ENCODE data around the gene WFDC6. TPM values are rescaled to one million over a fixed set of nuclear protein-coding genes. Genes with fewer than 3 reads are reported as not detected.

The WFDC6 gene
- total RNA-seq, 1 donor from 2014 or later = not detected

DNA sequence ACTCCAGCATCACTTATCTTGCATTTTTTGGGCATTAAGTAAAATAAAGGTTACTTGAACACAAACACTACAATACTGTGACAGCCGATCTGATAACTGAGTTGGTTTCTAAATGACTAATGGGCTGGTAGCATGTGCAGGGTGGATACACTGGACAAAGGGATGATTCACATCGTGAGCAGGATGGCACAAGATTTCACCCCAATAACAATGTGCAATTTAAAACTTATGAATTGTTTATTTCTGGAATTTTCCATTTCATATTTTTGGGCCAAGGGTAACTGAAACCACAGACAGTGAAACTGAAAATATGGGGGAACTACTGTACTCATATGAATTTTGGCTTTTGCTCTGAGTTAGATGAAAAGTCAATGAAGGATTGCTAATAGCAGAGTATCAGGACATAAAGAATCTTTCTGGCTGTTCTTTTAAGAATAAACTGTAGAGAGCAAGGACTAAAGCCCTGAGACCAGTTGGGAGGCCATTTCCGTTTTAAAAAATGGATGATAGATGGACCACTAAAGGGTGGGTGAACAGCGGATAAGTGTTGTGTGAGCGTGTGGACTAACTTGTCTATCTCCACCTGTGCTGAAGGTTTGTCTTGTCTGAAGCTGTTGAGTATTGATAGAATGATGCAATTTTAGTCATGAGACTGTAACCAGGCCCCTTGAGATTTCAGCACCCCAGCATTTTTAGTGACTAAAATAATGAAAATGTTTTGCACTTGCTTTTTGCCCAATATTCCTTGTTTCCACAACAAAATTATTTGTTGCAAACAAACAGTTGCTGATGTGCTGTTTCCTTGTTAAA lies 32.1 kb downstream of the WFDC6 start:
- H3K27me3 Mint-ChIP-seq = peaks cover 23% of the 10 kb centered on the region
- peaks cover 9% of the 10 kb centered on the region for H3K4me1 Mint-ChIP-seq
- peak overlapping the region; percentile 16 for H3K27ac Mint-ChIP-seq
- DNase-seq = no peak
- intact Hi-C loops (cut with micrococcal nuclease) = no loop called here
- no peak overlapping the region for H3K4me3 Mint-ChIP-seq
- H3K36me3 Mint-ChIP-seq (ENCODE audit: low read depth) = no peaks in the 10 kb centered on the region
- no peaks in the 10 kb centered on the region for H3K9me3 Mint-ChIP-seq

DNA sequence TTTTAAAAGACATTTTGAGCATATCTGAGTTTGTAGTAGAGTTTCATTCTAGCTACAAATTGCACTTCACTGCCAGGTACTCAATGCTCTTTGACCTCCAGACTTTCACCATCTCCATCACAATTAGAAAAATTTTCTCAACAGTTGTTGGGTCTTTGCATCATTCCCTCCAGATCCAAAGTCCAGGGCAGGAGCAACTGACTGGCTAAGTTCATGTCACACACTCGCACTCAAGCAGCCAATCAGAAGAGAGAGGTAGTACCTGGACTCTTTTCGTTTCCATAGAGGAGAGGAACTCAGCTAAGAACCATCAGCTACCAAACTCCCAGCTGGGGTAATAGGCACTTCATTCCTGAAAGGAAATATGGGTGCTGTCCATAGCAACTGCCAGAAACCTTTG lies 32.9 kb downstream of the WFDC6 start:
- Mint-ChIP-seq H3K4me1 (peaks cover 9% of the 10 kb centered on the region), H3K9me3 (no peaks in the 10 kb centered on the region), H3K4me3 (no peak overlapping the region), H3K27me3 (peaks cover 27% of the 10 kb centered on the region), H3K36me3 (ENCODE audit: low read depth) (no peaks in the 10 kb centered on the region), H3K27ac (no peak overlapping the region)
- no peak for DNase-seq
- intact Hi-C loops (cut with micrococcal nuclease) = no loop called here

DNA sequence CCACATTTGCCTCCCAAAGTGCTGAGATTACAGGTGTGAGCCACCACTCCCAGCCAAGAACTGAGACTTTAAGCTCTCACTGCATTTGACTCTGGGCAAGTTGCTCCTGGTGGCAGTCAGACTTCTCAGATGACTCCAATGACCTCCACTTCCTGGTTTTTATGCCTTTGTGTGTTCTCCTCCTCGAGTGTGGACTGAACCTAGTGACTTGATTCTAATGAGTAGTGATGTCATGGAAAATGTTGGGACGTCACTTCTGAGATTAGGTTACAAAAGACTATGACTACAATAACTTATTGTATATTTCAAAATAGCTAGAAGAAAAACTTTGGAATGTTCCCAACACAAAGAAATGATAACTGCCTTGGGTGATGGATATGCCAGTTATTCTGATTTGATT lies 35.9 kb downstream of the WFDC6 start:
- intact Hi-C loops (cut with micrococcal nuclease) = no loop called here
- Mint-ChIP-seq H3K4me3 (no peak overlapping the region), H3K9me3 (no peaks in the 10 kb centered on the region), H3K36me3 (ENCODE audit: low read depth) (no peaks in the 10 kb centered on the region), H3K4me1 (peaks cover 9% of the 10 kb centered on the region), H3K27me3 (peaks cover 20% of the 10 kb centered on the region), H3K27ac (no peak overlapping the region)
- no peak for DNase-seq

DNA sequence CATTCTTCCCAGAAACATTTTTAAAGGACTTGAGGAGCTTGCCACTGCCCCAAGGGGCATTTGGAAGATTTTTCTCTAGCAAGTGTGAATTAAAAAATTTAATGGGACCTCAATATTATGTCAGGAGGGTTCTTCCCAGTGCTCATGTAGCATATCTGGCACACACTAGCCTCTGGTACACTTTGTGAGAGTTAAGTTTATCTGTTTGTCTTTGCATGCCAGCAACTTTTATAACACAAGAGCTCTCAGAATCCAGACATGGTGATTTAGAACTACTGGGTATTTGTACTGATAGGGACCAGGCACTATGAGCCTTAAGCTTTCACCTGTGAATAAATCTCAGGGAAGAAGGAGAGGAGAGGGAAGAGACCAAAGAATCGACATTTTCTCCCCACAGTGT lies 36.7 kb downstream of the WFDC6 start:
- no peak overlapping the region for H3K4me3 Mint-ChIP-seq
- no peaks in the 10 kb centered on the region for H3K9me3 Mint-ChIP-seq
- no peak for DNase-seq
- peaks cover 7% of the 10 kb centered on the region for H3K4me1 Mint-ChIP-seq
- H3K27me3 Mint-ChIP-seq = peaks cover 18% of the 10 kb centered on the region
- intact Hi-C loops (cut with micrococcal nuclease) = no loop called here
- H3K27ac Mint-ChIP-seq = no peak overlapping the region
- H3K36me3 Mint-ChIP-seq (ENCODE audit: low read depth) = no peaks in the 10 kb centered on the region

DNA sequence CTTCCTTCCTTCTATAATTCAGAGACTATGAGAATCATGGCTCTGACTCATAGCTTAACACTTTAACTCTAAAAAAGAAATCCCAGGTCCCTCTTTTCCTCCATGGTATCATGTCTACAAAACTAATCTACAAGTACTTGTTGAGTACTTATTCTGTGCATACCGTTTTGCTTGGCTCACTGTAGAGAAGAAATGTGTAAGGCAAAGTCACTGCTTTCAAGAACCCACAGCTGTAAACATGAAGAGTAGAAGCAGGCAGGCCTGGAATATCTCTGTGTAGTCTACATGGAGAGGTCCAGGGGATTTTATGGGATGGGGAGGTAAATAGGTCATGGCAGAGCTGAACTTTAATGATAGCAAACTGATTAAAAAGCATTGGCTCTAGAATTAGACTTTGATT lies 37.7 kb downstream of the WFDC6 start:
- no peak overlapping the region for H3K27ac Mint-ChIP-seq
- H3K9me3 Mint-ChIP-seq = no peaks in the 10 kb centered on the region
- intact Hi-C loops (cut with micrococcal nuclease) = no loop called here
- no peaks in the 10 kb centered on the region for H3K36me3 Mint-ChIP-seq (ENCODE audit: low read depth)
- no peak overlapping the region for H3K4me3 Mint-ChIP-seq
- no peaks in the 10 kb centered on the region for H3K4me1 Mint-ChIP-seq
- H3K27me3 Mint-ChIP-seq = peaks cover 19% of the 10 kb centered on the region
- no peak for DNase-seq

DNA sequence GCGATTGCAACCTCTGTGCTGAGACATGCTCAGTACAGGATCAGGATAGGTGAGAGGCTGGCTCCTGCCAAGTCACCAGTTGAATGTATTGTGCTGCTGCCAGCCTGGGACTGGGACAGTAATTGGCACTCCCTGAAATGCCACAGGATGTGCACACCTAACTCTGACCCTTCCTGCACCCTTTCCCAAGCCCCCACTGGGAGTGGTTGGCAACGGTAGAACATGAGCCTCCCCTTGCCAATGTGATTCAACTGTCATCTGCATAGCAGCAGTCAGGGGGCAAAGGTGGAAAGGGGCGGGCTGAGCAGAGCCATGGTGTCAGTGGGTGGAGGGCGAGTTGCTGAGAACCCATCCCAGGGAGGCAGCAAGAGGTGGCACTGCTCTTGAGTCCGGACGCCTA lies 39.3 kb downstream of the WFDC6 start:
- Mint-ChIP-seq H3K27me3 (peaks cover 26% of the 10 kb centered on the region), H3K4me1 (no peaks in the 10 kb centered on the region), H3K27ac (no peak overlapping the region), H3K36me3 (ENCODE audit: low read depth) (no peaks in the 10 kb centered on the region), H3K4me3 (no peak overlapping the region), H3K9me3 (no peaks in the 10 kb centered on the region)
- DNase-seq = no peak
- intact Hi-C loops (cut with micrococcal nuclease) = no loop called here

DNA sequence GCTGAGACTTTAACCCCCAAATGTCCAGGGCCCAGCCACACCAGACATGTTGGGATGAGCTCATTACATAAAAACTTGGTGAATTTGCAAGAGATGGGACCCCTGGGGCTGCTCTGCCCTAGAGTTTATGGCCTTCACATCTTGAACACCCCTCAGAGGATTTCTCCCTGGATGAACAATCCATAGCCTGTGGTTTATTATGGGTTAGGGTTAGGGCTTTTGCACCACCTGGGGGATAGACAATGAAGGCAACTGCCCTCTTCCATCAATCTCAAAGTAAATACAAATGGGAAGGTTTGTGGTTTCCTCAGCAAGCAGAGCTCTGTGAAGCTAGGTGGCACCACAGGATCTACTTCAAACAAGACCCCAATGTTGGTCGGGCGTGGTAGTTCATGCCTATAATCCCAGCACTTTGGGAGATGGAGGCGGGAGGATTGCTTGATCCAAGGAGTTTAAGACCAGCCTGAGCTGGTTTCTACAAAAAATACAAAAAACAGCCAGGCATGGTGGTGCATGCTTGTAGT lies 41.2 kb downstream of the WFDC6 start:
- Mint-ChIP-seq H3K4me3 (no peak overlapping the region), H3K9me3 (no peaks in the 10 kb centered on the region), H3K4me1 (no peaks in the 10 kb centered on the region), H3K27me3 (peaks cover 24% of the 10 kb centered on the region), H3K36me3 (ENCODE audit: low read depth) (no peaks in the 10 kb centered on the region), H3K27ac (no peak overlapping the region)
- DNase-seq = no peak
- intact Hi-C loops (cut with micrococcal nuclease) = no loop called here

DNA sequence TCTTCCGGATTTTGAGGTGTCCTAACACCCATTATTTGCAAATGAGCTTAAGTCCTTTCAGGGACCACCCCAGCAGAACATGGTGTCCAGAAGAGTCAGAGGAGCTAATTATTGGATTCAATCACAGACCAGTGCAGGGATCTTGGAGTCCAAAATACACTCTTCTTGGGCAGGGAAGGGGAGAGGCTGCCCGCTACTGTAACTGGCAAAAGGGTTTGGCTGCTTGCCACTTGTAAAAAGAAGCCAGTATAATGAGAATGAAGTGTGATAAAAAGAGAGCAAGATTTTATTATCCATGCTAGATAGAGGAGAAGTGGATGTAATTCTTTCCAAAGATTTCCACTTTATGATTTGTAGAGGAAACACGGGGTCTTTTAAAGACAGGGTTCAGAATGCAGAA lies 43.1 kb downstream of the WFDC6 start:
- intact Hi-C loops (cut with micrococcal nuclease) = no loop called here
- H3K4me3 Mint-ChIP-seq = no peak overlapping the region
- no peaks in the 10 kb centered on the region for H3K9me3 Mint-ChIP-seq
- peaks cover 20% of the 10 kb centered on the region for H3K27me3 Mint-ChIP-seq
- DNase-seq = no peak
- H3K36me3 Mint-ChIP-seq (ENCODE audit: low read depth) = no peaks in the 10 kb centered on the region
- no peak overlapping the region for H3K27ac Mint-ChIP-seq
- no peaks in the 10 kb centered on the region for H3K4me1 Mint-ChIP-seq

DNA sequence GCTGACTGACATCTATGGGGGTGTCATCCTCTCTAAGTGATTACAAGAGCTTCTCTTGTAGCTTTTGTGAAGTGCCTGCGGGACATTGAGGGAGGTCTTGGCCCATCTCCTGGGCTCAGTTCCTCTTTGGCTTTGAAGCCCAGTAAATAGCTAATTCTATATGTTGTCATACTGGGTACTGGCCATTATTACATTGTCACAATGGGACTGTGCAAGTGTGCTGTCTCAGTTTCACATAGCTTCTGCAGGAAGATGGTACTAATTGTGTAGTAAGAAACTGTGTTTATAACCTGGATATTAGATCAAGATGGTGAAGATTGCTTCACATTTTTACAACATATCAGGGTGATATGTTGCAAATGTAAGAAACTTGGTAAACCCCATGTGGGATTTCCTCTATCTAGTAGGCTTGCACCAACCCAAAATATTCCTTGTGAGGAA lies 43.8 kb downstream of the WFDC6 start:
- DNase-seq = no peak
- Mint-ChIP-seq H3K4me1 (no peaks in the 10 kb centered on the region), H3K27ac (no peak overlapping the region), H3K4me3 (no peak overlapping the region), H3K36me3 (ENCODE audit: low read depth) (no peaks in the 10 kb centered on the region), H3K27me3 (peaks cover 20% of the 10 kb centered on the region), H3K9me3 (no peaks in the 10 kb centered on the region)
- intact Hi-C loops (cut with micrococcal nuclease) = no loop called here

DNA sequence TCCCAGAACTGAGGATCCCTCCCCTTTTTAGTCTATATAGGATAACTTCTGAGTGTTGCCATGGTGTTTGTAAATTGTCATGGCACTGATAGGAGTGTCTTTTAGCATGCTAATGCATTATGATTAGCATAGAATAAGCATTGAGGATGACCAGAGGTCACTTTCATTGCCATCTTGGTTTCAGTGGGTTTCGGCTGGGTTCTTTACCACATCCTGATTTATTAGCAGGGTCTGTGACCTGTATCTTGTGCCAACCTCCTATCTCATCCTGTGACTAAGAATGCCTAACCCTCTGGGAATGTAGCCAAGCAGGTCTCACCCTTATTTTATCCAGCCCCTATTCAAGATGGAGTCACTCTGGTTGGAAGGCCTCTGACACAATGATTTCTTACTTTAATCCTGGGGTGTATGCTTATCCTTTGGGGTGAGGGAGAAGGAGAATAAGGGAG lies 50.2 kb downstream of the WFDC6 start:
- H3K36me3 Mint-ChIP-seq (ENCODE audit: low read depth) = no peaks in the 10 kb centered on the region
- H3K4me1 Mint-ChIP-seq = no peaks in the 10 kb centered on the region
- peaks cover 35% of the 10 kb centered on the region for H3K27me3 Mint-ChIP-seq
- no peak overlapping the region for H3K4me3 Mint-ChIP-seq
- no peak for DNase-seq
- no peak overlapping the region for H3K27ac Mint-ChIP-seq
- no peaks in the 10 kb centered on the region for H3K9me3 Mint-ChIP-seq
- intact Hi-C loops (cut with micrococcal nuclease) = no loop called here

DNA sequence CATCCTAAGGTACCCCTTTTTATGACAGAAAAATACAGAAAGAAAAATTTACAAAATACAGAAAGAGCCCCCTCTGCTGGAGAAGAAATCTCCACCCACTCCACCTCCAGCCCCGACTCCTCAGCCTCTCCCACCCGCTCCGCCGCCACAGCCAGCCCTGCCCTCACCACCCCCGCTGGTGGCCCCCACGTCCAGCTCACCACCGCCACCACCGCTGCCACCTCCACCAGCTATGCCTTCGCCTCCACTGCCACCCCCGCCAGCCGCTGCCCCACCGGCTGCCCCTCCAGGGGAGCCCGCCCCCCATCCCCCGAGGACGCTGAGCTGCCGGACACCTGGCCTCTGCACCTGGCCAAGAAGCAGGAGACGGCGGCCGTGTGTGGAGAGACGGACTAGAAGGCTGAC lies 52.0 kb downstream of the WFDC6 start:
- DNase-seq = no peak
- H3K27me3 Mint-ChIP-seq = peaks cover 36% of the 10 kb centered on the region
- H3K4me1 Mint-ChIP-seq = no peaks in the 10 kb centered on the region
- H3K9me3 Mint-ChIP-seq = no peaks in the 10 kb centered on the region
- no peak overlapping the region for H3K4me3 Mint-ChIP-seq
- intact Hi-C loops (cut with micrococcal nuclease) = no loop called here
- no peak overlapping the region for H3K27ac Mint-ChIP-seq
- H3K36me3 Mint-ChIP-seq (ENCODE audit: low read depth) = no peaks in the 10 kb centered on the region

DNA sequence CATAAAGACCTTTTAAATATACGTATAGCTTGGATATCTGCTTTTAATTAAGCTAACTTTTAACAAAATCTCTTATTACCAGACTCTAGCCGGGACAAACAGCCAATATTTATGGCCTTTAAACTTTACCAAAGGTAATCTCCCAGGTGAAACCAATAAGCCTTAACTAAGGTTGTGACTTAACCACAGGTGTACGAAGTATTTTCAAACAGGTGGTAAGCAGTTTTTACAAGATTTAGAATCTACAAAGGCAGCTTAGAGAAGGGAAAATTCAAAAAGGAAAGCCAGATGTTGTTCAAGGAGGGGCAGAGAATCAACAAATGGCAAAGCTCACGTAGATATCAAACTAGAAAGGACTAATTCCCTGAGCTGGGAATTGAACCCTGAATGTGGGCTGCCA lies 53.9 kb downstream of the WFDC6 start:
- intact Hi-C loops (cut with micrococcal nuclease) = no loop called here

DNA sequence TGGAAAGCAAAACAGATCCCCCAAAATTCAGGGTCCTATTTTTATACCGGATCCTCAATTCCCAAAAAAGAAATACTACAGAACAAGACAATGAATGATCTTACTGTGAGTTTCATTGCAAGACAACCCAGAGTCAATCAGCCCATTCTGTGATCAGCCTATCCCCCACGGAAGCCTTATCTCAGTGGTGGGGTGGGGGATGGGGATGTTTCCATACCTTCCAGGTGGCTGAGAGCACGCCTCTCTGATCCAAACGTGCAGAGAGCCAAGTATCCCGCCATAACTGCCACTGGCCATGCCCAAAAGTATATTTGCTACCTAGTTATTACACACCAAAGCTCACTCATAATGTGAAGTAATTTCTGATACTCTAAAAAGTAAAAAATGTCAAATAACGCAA lies 54.6 kb downstream of the WFDC6 start:
- intact Hi-C loops (cut with micrococcal nuclease) = no loop called here
- H3K36me3 Mint-ChIP-seq (ENCODE audit: low read depth) = no peaks in the 10 kb centered on the region
- no peak overlapping the region for H3K27ac Mint-ChIP-seq
- H3K9me3 Mint-ChIP-seq = no peaks in the 10 kb centered on the region
- peaks cover 47% of the 10 kb centered on the region for H3K27me3 Mint-ChIP-seq
- DNase-seq = no peak
- H3K4me3 Mint-ChIP-seq = no peak overlapping the region
- H3K4me1 Mint-ChIP-seq = no peaks in the 10 kb centered on the region

More for the DNA sequence above, 53.9 kb downstream of the WFDC6 start:
- no peak overlapping the region for H3K4me3 Mint-ChIP-seq
- H3K36me3 Mint-ChIP-seq (ENCODE audit: low read depth) = no peaks in the 10 kb centered on the region
- no peaks in the 10 kb centered on the region for H3K4me1 Mint-ChIP-seq
- no peaks in the 10 kb centered on the region for H3K9me3 Mint-ChIP-seq
- DNase-seq = no peak
- H3K27ac Mint-ChIP-seq = no peak overlapping the region
- H3K27me3 Mint-ChIP-seq = peaks cover 43% of the 10 kb centered on the region

Data from activated CD4-positive, alpha-beta T cell treated with anti-CD3 and anti-CD28 coated beads, Interleukin-2, amount 10 ng/mL, durations not matched to agents 24 days and 14 days (primary cell).